SJCRH30 (cell line): ENCODE data around the gene CRYGB. TPM values are rescaled to one million over a fixed set of nuclear protein-coding genes. Genes with fewer than 3 reads are reported as not detected.
"Not testable (repeated sequence)": the region's sequence is repeated elsewhere in the genome, so short reads cannot be mapped to it uniquely, and the experiment has no call there.

Experiments used
- DNase-seq, 2 experiments: peaks; one replicate each; pipeline ENCODE4 v3.0.0-alpha.2; 2015 to 2020
- H3K27ac ChIP-seq: fragments of 250-450 bp; sonication (Bioruptor Pico); 2 replicates; pipeline ENCODE4 v1.5.1; 2020; ENCODE audit warnings: mild to moderate bottlenecking, moderate library complexity
- H3K27me3 ChIP-seq: fragments of 250-450 bp; sonication (Bioruptor Pico); 2 replicates; pipeline ENCODE4 v1.5.1; 2020; ENCODE audit warnings: mild to moderate bottlenecking, moderate library complexity
- H3K36me3 ChIP-seq: fragments of 250-450 bp; sonication (Bioruptor Pico); 2 replicates; pipeline ENCODE4 v1.5.1; 2020; ENCODE audit warnings: mild to moderate bottlenecking, moderate library complexity
- H3K4me1 ChIP-seq: fragments of 250-450 bp; sonication (Bioruptor Pico); 2 replicates; pipeline ENCODE4 v1.5.1; 2020; ENCODE audit warnings: mild to moderate bottlenecking, moderate library complexity
- H3K4me3 ChIP-seq: fragments of 250-450 bp; sonication (Bioruptor Pico); 2 replicates; pipeline ENCODE4 v1.5.1; 2020; ENCODE audit warnings: mild to moderate bottlenecking, moderate library complexity
- H3K9me3 ChIP-seq: fragments of 250-450 bp; sonication (Bioruptor Pico); replicated peaks from 2 replicates; pipeline ENCODE4 v1.5.1; 2020; ENCODE audit warnings: mild to moderate bottlenecking, moderate library complexity
- total RNA-seq: library from RNA; depleted of rRNA; stranded (reverse); fragments of >200 nt; shearing (Covaris generic); gene quantifications from 2 replicates; pipeline ENCODE4 v1.2.3, GENCODE V29; 2014; rRNA removed

CRYGB gene
- total RNA-seq, 1 experiment from 2014 or later, result not detected

DNA sequence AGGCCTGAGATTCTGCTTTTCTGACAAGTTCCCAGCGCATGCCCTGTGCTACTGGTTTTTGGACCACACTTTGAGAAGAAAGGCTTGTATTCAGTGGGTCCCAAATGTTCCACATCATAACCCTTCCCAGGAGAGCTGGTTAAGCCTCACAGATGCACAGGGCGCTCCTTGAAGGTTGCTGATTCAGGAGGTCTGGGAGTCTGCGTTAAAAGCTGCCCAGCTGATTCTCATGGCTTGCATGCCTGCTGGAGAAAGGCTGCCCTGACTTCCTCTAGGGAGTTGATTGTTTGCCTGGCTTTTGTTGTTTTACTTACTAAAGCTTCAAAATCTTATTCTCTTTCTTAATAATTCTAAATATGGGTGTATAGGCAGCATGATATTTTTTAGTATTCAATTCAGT is 42.3 kb downstream of the CRYGB start:
- no peak overlapping the region for H3K4me3 ChIP-seq
- H3K27me3 ChIP-seq, result no peaks in the 10 kb centered on the region
- H3K9me3 ChIP-seq, result no peaks in the 10 kb centered on the region
- no peaks in the 10 kb centered on the region for H3K4me1 ChIP-seq
- no peak overlapping the region for H3K27ac ChIP-seq
- no peaks in the 10 kb centered on the region for H3K36me3 ChIP-seq
- DNase-seq, result no peak

DNA sequence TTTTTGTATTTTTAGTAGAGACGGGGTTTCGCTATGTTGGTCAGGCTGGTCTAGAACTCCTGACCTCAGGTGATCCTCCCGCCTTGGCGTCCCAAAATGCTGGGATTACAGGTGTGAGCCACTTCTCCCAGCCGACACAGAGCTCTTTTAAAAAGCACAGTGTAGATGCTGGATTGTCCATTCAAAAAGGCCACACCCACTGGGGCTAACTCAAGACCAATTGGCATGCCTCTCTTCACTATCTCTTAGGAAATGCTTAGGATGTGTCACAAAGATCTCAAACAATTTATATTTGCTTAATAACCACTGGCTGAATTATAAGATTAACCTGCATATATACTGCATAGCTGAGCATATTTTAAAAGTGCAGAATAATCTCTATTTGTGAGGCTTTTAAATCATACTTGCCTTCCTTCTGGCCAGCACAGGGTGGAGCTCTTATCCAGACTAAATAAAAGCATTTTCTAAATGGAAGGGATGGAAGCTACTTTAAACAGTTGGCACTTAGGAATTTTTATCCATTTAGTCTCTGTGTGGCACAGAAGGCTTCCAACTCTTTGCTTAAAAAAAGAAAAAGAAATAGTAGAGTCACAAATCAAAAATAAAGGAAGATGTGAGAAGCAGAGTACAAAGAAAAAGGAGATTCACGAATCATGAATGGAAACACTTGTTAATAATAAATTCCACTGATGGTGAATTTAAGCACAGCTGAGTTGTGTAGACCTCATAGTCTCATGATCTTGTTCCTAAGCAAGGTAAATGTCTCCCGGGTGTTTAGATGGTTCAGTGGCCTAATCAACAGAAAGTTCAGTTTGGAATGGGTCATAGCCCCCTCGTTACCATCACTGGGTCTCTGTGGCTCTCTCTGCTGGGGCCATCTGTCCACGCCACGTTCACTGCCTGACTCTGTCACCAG is 44.0 kb downstream of the CRYGB start:
- Histone ChIP-seq H3K36me3 (no peaks in the 10 kb centered on the region), H3K27me3 (no peaks in the 10 kb centered on the region), H3K4me1 (no peaks in the 10 kb centered on the region), H3K9me3 (no peaks in the 10 kb centered on the region), H3K4me3 (no peak overlapping the region), H3K27ac (no peak overlapping the region)
- DNase-seq, result peak in 1 of 2 experiments; percentile 15

DNA sequence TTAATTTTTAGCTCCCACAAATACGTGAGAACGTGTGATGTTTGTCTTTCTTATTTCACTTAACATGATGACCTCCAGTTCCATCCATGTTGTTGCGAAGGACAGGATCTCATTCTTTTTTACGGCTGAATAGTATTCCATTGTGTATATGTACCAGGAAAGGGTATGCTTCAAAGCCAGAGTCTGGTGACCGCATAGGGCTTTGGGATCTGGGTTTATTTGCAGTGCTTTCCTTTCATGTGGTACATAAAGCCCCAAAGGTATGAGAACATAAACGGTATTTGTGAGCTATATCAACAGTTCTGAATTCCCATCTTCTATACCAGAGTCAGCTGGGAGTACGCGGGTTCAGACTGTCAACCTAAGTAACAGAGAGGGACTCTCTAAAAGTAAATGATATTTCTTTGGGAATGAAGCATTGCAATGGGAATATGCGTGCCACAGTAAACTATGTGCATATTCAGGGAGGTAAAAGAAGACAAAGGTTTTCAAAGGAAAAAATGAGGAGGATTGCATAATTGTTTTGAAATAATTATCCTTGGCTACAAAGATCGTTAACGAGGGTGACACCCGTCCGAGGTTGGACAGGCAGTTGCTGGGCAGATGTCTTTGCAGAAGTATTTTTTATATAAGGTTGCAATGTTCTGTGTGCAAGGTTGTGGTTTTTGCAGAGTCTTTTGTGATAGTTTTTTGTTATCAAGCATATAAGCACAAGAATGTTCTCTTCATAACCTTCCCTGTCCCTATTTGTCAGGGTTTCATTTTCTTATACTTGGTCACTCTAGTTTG is 46.1 kb downstream of the CRYGB start:
- H3K27me3 ChIP-seq, result no peaks in the 10 kb centered on the region
- H3K27ac ChIP-seq, result no peak overlapping the region
- H3K4me3 ChIP-seq, result no peak overlapping the region
- DNase-seq, result no peak
- H3K9me3 ChIP-seq, result no peaks in the 10 kb centered on the region
- H3K4me1 ChIP-seq, result no peaks in the 10 kb centered on the region
- no peaks in the 10 kb centered on the region for H3K36me3 ChIP-seq

DNA sequence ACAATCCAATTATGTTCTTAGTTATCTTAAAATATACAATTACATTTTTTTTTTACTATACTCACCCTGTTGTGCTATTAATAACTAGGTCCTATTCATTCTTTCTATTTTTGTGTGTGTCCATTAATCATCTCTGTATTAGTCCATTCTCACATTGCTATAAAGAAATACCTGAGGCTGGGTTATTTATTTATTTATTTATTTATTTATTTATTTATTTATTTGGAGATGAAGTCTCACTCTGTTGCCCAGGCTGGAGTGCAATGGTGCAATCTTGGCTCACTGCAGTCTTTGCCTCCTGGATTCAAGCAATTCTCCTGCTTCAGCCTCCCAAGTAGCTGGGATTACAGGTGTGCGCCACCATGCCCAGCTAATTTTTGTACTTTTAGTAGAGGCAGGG is 47.3 kb downstream of the CRYGB start:
- DNase-seq, H3K27me3 ChIP-seq, H3K36me3 ChIP-seq, H3K27ac ChIP-seq, H3K9me3 ChIP-seq, H3K4me3 ChIP-seq, H3K4me1 ChIP-seq: not testable (repeated sequence)

DNA sequence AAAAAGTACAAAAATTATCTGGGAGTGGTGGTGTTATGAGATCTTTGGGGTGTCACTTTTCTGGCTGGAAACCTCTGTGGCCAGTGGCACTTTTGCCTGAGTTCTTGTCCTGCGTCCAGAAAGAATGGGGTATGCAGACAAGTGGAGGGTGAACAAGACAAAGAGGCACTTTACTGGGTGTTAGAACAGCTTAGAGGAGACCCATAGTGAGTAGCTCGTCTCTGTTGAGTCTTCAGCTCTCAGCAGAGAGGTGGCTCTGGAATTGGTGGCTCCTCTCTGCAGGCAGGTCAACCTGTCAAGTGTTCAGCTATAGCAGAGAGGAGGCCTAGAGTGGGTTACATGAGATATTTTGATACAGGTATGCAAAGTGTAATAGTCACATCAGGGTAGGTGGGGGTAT is 47.7 kb downstream of the CRYGB start:
- DNase-seq, result no peak
- H3K27me3 ChIP-seq, result no peaks in the 10 kb centered on the region
- peaks cover 3% of the 10 kb centered on the region for H3K4me1 ChIP-seq
- no peaks in the 10 kb centered on the region for H3K36me3 ChIP-seq
- no peaks in the 10 kb centered on the region for H3K9me3 ChIP-seq
- H3K27ac ChIP-seq, result no peak overlapping the region
- H3K4me3 ChIP-seq, result no peak overlapping the region

DNA sequence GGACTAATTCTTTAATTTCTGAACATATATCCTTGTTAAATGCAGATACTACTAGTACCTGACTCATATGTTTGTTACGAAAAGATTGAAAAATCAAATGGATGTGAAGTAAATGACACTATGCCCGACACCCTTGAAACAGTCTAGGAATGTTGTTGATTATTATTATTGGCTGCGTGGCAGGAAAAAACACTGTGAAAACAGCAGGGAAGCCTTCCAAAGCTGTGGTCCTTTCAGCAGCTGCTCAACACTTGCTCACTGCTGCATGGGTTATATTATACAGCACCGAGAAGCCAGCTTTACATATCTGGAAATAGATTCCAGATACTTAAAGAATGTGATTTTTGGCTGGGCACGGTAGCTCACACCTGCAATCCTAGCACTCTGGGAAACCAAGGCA is 48.2 kb downstream of the CRYGB start:
- no peaks in the 10 kb centered on the region for H3K27me3 ChIP-seq
- H3K4me3 ChIP-seq, result no peak overlapping the region
- H3K4me1 ChIP-seq, result peaks cover 8% of the 10 kb centered on the region
- no peaks in the 10 kb centered on the region for H3K36me3 ChIP-seq
- no peak for DNase-seq
- no peaks in the 10 kb centered on the region for H3K9me3 ChIP-seq
- H3K27ac ChIP-seq, result no peak overlapping the region

DNA sequence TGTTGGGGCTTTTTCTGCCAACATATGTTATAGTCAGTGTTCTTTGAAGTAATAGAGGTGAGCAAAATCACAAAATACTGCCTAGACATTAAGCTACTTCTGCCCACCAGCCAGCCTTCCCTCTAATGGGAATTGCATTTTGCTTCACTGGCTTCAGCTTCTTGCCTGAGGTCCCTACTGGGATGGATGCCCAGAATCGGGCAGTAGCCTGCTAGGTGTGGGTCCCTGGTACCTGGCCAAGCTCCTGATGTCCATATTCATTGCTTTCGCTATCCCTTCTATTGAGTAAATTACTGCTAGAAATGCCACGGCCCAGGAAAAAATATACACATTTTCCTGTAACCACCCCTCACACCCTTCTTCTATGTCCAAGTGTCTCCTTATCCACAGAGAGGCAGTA is 48.6 kb downstream of the CRYGB start:
- no peaks in the 10 kb centered on the region for H3K36me3 ChIP-seq
- peaks cover 13% of the 10 kb centered on the region for H3K4me1 ChIP-seq
- H3K27ac ChIP-seq, result no peak overlapping the region
- DNase-seq, result no peak
- H3K9me3 ChIP-seq, result no peaks in the 10 kb centered on the region
- no peaks in the 10 kb centered on the region for H3K27me3 ChIP-seq
- no peak overlapping the region for H3K4me3 ChIP-seq

DNA sequence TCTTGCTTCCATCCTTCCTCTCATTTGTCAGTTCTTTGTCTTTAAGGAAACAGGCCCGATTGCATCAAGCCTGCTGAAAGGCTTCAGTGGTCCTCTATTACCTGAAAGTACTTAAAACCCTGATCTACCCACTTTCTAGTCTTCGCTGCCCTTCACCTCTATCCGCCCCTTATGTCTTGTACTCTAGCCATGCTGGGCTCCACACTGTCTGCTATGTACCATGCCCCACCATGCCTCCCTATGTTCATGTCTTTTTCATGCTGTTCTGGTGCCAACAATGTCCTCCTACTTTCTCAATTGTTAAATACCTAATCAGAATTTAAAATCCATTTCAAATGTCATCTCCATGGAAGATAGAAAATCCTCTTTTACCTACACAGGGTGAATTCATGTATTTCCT is 49.9 kb downstream of the CRYGB start:
- no peak overlapping the region for H3K27ac ChIP-seq
- no peak for DNase-seq

DNA sequence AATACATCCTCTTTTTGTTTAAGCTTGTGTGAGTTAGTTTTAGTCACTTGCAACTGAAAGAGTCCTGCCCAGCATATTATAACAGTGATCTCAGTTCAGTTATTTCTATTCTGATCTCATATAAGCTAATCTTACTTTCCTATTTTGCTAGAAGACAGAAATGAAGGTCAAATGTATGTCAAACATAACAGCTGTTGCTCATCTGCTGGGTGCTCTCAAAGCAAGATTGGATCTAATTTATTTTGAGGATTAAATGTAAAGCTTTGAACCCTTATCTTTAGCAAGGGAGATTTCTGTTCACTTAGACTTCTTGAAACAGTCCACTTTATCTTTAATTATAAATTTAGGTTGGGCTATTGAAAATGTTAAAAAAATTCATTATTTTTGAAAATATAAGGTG is 52.8 kb downstream of the CRYGB start:
- Histone ChIP-seq H3K27ac (no peak overlapping the region; the same call in 1 of the 2 replicates), H3K4me1 (peaks cover 24% of the 10 kb centered on the region), H3K9me3 (no peaks in the 10 kb centered on the region; the same call in 1 of the 2 replicates), H3K4me3 (no peak overlapping the region), H3K27me3 (no peaks in the 10 kb centered on the region), H3K36me3 (no peaks in the 10 kb centered on the region)
- DNase-seq, result peak in 1 of 2 experiments; percentile 20

More for the DNA sequence above, 49.9 kb downstream of the CRYGB start:
- Histone ChIP-seq H3K36me3 (no peaks in the 10 kb centered on the region), H3K4me1 (peaks cover 24% of the 10 kb centered on the region), H3K27me3 (no peaks in the 10 kb centered on the region), H3K4me3 (no peak overlapping the region), H3K9me3 (no peaks in the 10 kb centered on the region)

Other genes starting within 250 kb of the CRYGB start
- gene PLEKHM3, start 120.6 kb downstream of the CRYGB start, total RNA-seq, result 5.1 and 6.1 TPM in 2 replicates
- gene CRYGD, start 21.6 kb downstream of the CRYGB start, total RNA-seq, result not detected in 2 replicates
- not detected in 2 replicates for gene CRYGC, start 16.3 kb downstream of the CRYGB start, total RNA-seq
- not detected in 2 replicates for gene CRYGA, start 17.4 kb upstream of the CRYGB start, total RNA-seq
- gene C2orf80, start 43.9 kb upstream of the CRYGB start, total RNA-seq, result not detected in 2 replicates
- 61.1 and 66.4 TPM in 2 replicates for gene IDH1, start 108.9 kb upstream of the CRYGB start, total RNA-seq
- gene PIKFYVE, start 120.1 kb upstream of the CRYGB start, total RNA-seq, result 34.2 and 36.6 TPM in 2 replicates